GM18907 (cell line): Measurements from ENCODE around the gene SPATA20.

ENCODE experiments used
- ATAC-seq: cut with Tn5 transposase; IDR thresholded peaks from one replicate; pipeline ENCODE4 v1.9.1; 2021; ENCODE audit warnings: mild to moderate bottlenecking, moderate library complexity; ENCODE audit not compliant: unreplicated experiment

Gene SPATA20

GRCh38 chr17:50538549-50539410, 8.2 kb upstream of the SPATA20 start:
- no peak for ATAC-seq

GRCh38 chr17:50539762-50540559, 7.0 kb upstream of the SPATA20 start:
- no peak for ATAC-seq

GRCh38 chr17:50540560-50541401, 6.2 kb upstream of the SPATA20 start:
- no peak for ATAC-seq

GRCh38 chr17:50541402-50541715, 5.6 kb upstream of the SPATA20 start:
- no peak for ATAC-seq

- peak; percentile 72 for ATAC-seq
These were observed 5.0 kb upstream of the SPATA20 start for GRCh38 chr17:50541716-50542688.

GRCh38 chr17:50542795-50543774, 3.9 kb upstream of the SPATA20 start:
- ATAC-seq: no peak

GRCh38 chr17:50544516-50544915, 2.5 kb upstream of the SPATA20 start:
- ATAC-seq: no peak

GRCh38 chr17:50545311-50545710, 1.7 kb upstream of the SPATA20 start:
- ATAC-seq: no peak

- no peak for ATAC-seq
These were observed 306 bp upstream of the SPATA20 start for GRCh38 chr17:50546701-50547034.

- no peak for ATAC-seq
These were observed 736 bp downstream of the SPATA20 start for GRCh38 chr17:50547736-50548083.

GRCh38 chr17:50548831-50549230, 1.9 kb downstream of the SPATA20 start:
- no peak for ATAC-seq

GRCh38 chr17:50549256-50549941, 2.4 kb downstream of the SPATA20 start:
- no peak for ATAC-seq

GRCh38 chr17:50549969-50550368, 3.0 kb downstream of the SPATA20 start:
- no peak for ATAC-seq

GRCh38 chr17:50550661-50551432, 3.9 kb downstream of the SPATA20 start:
- ATAC-seq: no peak

GRCh38 chr17:50551433-50551815, 4.5 kb downstream of the SPATA20 start:
- ATAC-seq: no peak

GRCh38 chr17:50551884-50552283, 4.9 kb downstream of the SPATA20 start:
- no peak for ATAC-seq

GRCh38 chr17:50554201-50554600, 7.2 kb downstream of the SPATA20 start:
- no peak for ATAC-seq

- ATAC-seq: no peak
These were observed 9.8 kb downstream of the SPATA20 start for GRCh38 chr17:50556803-50557202.
